Measurements from ENCODE around the gene PIK3C2G.

PIK3C2G gene

DNA sequence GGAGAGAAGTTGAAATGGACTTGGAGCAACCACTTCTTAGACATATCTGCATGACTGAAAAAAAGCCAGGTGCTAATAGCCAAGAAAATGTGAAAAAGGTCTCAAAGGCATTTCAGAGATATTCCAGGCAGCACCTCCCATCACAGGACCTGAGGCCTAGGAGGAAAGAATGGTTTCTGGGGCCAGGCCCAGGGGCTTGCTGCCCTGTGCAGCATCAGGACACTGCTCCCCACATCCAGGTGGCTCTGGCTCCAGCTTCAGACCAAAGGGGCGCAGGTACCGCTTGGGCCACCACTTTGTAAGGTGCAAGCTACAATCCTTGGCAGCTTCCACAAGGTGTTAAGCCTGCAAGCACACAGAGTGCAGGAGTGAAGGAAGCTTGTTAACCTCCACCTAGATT lies 114.3 kb downstream of the PIK3C2G start:
- H3K4me3 ChIP-seq (ENCODE audit: low read length in 2 of 2): no peak overlapping the region
- no peaks in the 10 kb centered on the region for H3K4me1 ChIP-seq (ENCODE audit: control insufficient read depth, insufficient read depth, low read length)
- H3K9me3 ChIP-seq (ENCODE audit: control insufficient read depth in 2 of 2, low read length in 2 of 2): peaks cover 0 to 4% of the 10 kb centered on the region in 2 donors
- no peak overlapping the region for H3K9ac ChIP-seq (ENCODE audit: low read length in 2 of 2)
- no peak overlapping the region for H3K27ac ChIP-seq (ENCODE audit: low read length)
- no peaks in the 10 kb centered on the region for H3K36me3 ChIP-seq (ENCODE audit: control insufficient read depth in 2 of 2, insufficient read depth in 2 of 2, low read length in 2 of 2)
- H3K27me3 ChIP-seq (ENCODE audit: control insufficient read depth in 1 of 2, insufficient read depth in 2 of 2, low read length in 2 of 2): no peaks in the 10 kb centered on the region

DNA sequence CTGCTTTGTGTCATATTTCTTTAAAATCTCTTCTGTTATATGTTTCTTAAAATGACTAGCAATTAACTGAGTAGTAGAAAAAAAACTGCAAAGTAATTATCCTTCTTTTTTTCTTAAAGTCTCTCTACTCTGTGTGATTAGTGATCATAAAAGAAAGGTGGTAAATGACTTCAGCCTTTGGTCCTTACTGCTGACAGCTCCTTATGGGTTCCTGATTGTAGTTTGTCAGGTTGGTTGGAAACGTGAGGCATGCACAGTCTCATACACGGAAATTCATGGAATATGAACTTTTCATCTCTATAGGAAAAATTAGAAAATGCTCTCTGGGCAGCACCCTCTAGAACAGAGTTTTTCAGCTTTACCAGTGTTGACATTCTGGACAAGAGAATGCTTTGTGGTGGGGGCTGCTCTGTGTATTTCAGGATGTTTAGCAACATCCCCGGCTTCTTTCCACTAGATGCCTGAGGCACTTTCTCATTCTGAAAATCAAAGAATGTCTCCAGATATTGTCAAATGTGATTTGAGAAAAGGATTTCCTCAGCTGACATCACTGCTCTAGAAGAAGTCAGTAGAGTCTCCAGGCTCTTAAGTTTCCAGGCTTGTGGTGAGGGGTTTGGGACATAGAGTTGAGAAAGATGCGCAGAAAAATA lies 121.0 kb downstream of the PIK3C2G start:
- no peaks in the 10 kb centered on the region for H3K4me1 ChIP-seq (ENCODE audit: control insufficient read depth, insufficient read depth, low read length)
- no peak overlapping the region for H3K4me3 ChIP-seq (ENCODE audit: low read length in 2 of 2)
- H3K27me3 ChIP-seq (ENCODE audit: control insufficient read depth in 1 of 2, insufficient read depth in 2 of 2, low read length in 2 of 2): no peaks in the 10 kb centered on the region
- no peak overlapping the region for H3K27ac ChIP-seq (ENCODE audit: low read length)
- H3K9ac ChIP-seq (ENCODE audit: low read length in 2 of 2): no peak overlapping the region
- no peaks in the 10 kb centered on the region for H3K36me3 ChIP-seq (ENCODE audit: control insufficient read depth in 2 of 2, insufficient read depth in 2 of 2, low read length in 2 of 2)
- no peaks in the 10 kb centered on the region for H3K9me3 ChIP-seq (ENCODE audit: control insufficient read depth in 2 of 2, low read length in 2 of 2)

DNA sequence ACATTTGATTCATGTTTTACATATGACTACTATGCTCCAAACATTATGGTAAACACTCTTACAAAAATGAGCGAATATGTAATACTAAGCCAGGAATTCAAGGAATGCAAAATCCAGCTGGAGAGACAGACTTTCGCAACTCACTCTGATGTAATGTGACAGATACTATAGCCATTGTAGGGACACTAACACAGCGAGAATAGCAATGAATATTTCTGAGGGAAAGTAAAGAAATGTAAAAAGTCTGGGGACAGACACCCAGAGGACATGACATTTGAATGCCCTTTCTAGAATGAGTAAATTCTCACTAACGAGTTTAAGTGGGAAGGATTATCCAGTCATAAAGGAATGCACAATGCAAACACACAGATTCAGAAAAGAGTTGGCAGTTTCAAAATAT lies 121.9 kb downstream of the PIK3C2G start:
- no peak overlapping the region for H3K4me3 ChIP-seq (ENCODE audit: low read length in 2 of 2)
- no peaks in the 10 kb centered on the region for H3K4me1 ChIP-seq (ENCODE audit: control insufficient read depth, insufficient read depth, low read length)
- H3K9me3 ChIP-seq (ENCODE audit: control insufficient read depth in 2 of 2, low read length in 2 of 2): no peaks in the 10 kb centered on the region
- no peaks in the 10 kb centered on the region for H3K27me3 ChIP-seq (ENCODE audit: control insufficient read depth in 1 of 2, insufficient read depth in 2 of 2, low read length in 2 of 2)
- no peaks in the 10 kb centered on the region for H3K36me3 ChIP-seq (ENCODE audit: control insufficient read depth in 2 of 2, insufficient read depth in 2 of 2, low read length in 2 of 2)
- no peak overlapping the region for H3K27ac ChIP-seq (ENCODE audit: low read length)
- H3K9ac ChIP-seq (ENCODE audit: low read length in 2 of 2): no peak overlapping the region

DNA sequence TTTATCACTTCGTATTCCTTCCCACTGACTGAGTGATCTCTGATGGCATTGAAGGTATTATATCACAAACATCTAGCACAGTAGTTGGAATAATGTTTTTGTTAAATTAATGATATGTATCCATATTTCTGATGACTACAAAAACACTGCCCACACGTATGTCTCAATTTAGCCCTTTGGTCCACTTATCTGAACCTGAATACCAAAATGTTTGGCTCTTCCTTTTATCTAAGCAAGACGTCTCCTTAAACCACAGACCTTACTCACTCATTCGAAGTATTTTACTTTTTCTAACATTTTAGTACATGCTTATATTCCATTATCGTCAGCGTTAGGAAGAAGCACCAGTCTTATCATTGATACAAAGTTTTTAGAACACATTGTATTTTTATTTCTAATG lies 126.4 kb downstream of the PIK3C2G start:
- Histone ChIP-seq H3K9me3 (ENCODE audit: control insufficient read depth in 2 of 2, low read length in 2 of 2) (no peaks in the 10 kb centered on the region), H3K36me3 (ENCODE audit: control insufficient read depth in 2 of 2, insufficient read depth in 2 of 2, low read length in 2 of 2) (no peaks in the 10 kb centered on the region), H3K4me3 (ENCODE audit: low read length in 2 of 2) (no peak overlapping the region), H3K27me3 (ENCODE audit: control insufficient read depth in 1 of 2, insufficient read depth in 2 of 2, low read length in 2 of 2) (no peaks in the 10 kb centered on the region), H3K27ac (ENCODE audit: low read length) (no peak overlapping the region), H3K4me1 (ENCODE audit: control insufficient read depth, insufficient read depth, low read length) (no peaks in the 10 kb centered on the region), H3K9ac (ENCODE audit: low read length in 2 of 2) (no peak overlapping the region)

DNA sequence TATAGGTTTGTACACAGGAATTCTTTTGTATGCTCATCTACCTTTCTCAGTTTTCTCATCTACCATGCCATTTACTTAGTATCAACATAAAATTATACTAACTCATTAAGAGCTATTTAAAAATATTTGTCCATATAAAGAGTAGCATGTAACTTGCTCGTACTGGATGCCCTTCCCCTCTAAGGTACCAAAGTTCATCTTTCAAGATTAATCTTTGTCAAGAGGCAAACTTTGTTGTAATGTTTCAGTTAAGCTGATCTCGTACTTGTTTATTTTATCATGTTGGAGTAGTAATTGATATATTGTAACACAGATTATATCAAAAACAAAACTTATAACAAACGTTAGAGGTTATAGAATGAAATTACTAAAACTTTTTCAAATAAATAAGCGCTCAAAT lies 128.5 kb downstream of the PIK3C2G start:
- Histone ChIP-seq H3K9ac (ENCODE audit: low read length in 2 of 2) (no peak overlapping the region), H3K9me3 (ENCODE audit: control insufficient read depth in 2 of 2, low read length in 2 of 2) (no peaks in the 10 kb centered on the region), H3K4me1 (ENCODE audit: control insufficient read depth, insufficient read depth, low read length) (no peaks in the 10 kb centered on the region), H3K4me3 (ENCODE audit: low read length in 2 of 2) (no peak overlapping the region), H3K27me3 (ENCODE audit: control insufficient read depth in 1 of 2, insufficient read depth in 2 of 2, low read length in 2 of 2) (no peaks in the 10 kb centered on the region), H3K27ac (ENCODE audit: low read length) (no peak overlapping the region), H3K36me3 (ENCODE audit: control insufficient read depth in 2 of 2, insufficient read depth in 2 of 2, low read length in 2 of 2) (no peaks in the 10 kb centered on the region)

DNA sequence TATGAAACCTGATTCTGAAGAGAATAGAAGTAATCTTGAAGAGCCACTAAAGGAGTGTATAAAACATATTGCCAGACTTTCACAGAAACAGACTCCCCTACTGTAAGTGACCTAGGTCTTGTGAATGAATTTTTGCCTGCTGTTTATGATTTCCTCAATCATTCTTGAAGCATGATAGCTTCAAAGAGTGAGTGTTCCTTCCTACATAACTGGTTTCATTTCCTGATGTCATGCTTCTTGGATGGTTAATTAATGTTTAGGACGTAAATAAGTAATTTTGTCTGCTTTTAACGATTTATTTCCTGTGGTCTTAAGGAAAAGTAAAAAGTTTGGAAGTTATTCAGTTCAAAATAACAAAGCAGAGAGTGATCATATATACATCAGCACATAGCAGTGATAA lies 129.8 kb downstream of the PIK3C2G start:
- Histone ChIP-seq H3K27ac (ENCODE audit: low read length) (no peak overlapping the region), H3K4me1 (ENCODE audit: control insufficient read depth, insufficient read depth, low read length) (no peaks in the 10 kb centered on the region), H3K4me3 (ENCODE audit: low read length in 2 of 2) (no peak overlapping the region), H3K9ac (ENCODE audit: low read length in 2 of 2) (no peak overlapping the region), H3K9me3 (ENCODE audit: control insufficient read depth in 2 of 2, low read length in 2 of 2) (no peaks in the 10 kb centered on the region), H3K27me3 (ENCODE audit: control insufficient read depth in 1 of 2, insufficient read depth in 2 of 2, low read length in 2 of 2) (no peaks in the 10 kb centered on the region), H3K36me3 (ENCODE audit: control insufficient read depth in 2 of 2, insufficient read depth in 2 of 2, low read length in 2 of 2) (no peaks in the 10 kb centered on the region)

DNA sequence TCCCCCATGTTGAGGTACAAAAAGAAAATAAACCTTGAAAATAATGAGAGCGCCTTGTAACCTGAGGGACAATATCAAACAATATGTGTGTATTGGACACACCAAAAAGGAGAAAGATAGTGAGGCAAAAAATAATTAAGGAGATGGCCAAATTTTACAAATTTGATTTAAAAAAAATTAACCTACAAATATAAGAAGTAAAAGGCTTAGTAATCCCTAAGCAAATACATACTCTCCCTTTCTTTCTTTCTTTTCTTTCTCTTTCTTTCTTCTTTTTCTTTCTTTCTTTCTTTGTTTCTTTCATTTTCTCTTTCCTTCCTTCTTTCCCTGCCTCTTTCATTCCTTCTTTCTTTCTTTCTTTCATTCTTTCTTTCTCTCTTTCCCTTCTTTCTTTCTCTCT lies 133.4 kb downstream of the PIK3C2G start:
- no peaks in the 10 kb centered on the region for H3K4me1 ChIP-seq (ENCODE audit: control insufficient read depth, insufficient read depth, low read length)
- H3K4me3 ChIP-seq (ENCODE audit: low read length in 2 of 2): no peak overlapping the region
- no peaks in the 10 kb centered on the region for H3K36me3 ChIP-seq (ENCODE audit: control insufficient read depth in 2 of 2, insufficient read depth in 2 of 2, low read length in 2 of 2)
- no peaks in the 10 kb centered on the region for H3K27me3 ChIP-seq (ENCODE audit: control insufficient read depth in 1 of 2, insufficient read depth in 2 of 2, low read length in 2 of 2)
- no peaks in the 10 kb centered on the region for H3K9me3 ChIP-seq (ENCODE audit: control insufficient read depth in 2 of 2, low read length in 2 of 2)
- no peak overlapping the region for H3K27ac ChIP-seq (ENCODE audit: low read length)
- no peak overlapping the region for H3K9ac ChIP-seq (ENCODE audit: low read length in 2 of 2)

DNA sequence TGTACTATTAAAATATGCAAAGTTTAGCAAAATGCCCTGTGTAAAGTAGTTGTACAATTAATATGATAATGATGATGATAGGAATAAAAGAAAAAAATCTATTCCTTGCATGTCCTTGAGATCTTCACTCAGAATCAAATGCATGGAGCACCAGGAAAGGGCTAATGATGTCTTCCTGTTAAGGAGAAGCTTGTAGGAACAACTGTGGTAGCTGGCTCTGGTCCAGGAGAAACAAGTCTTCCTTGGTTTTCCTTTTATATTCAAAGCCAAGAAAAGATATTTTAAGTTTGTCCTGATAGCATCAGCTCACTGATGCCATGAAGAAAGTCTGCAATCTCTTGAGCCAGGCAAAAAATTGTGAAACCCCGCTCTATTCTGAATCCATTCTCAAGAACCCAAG lies 138.9 kb downstream of the PIK3C2G start:
- H3K36me3 ChIP-seq (ENCODE audit: control insufficient read depth in 2 of 2, insufficient read depth in 2 of 2, low read length in 2 of 2): no peaks in the 10 kb centered on the region
- no peaks in the 10 kb centered on the region for H3K9me3 ChIP-seq (ENCODE audit: control insufficient read depth in 2 of 2, low read length in 2 of 2)
- H3K27ac ChIP-seq (ENCODE audit: low read length): no peak overlapping the region
- H3K9ac ChIP-seq (ENCODE audit: low read length in 2 of 2): no peak overlapping the region
- H3K4me1 ChIP-seq (ENCODE audit: control insufficient read depth, insufficient read depth, low read length): peaks cover 3% of the 10 kb centered on the region
- no peak overlapping the region for H3K4me3 ChIP-seq (ENCODE audit: low read length in 2 of 2)
- no peaks in the 10 kb centered on the region for H3K27me3 ChIP-seq (ENCODE audit: control insufficient read depth in 1 of 2, insufficient read depth in 2 of 2, low read length in 2 of 2)

DNA sequence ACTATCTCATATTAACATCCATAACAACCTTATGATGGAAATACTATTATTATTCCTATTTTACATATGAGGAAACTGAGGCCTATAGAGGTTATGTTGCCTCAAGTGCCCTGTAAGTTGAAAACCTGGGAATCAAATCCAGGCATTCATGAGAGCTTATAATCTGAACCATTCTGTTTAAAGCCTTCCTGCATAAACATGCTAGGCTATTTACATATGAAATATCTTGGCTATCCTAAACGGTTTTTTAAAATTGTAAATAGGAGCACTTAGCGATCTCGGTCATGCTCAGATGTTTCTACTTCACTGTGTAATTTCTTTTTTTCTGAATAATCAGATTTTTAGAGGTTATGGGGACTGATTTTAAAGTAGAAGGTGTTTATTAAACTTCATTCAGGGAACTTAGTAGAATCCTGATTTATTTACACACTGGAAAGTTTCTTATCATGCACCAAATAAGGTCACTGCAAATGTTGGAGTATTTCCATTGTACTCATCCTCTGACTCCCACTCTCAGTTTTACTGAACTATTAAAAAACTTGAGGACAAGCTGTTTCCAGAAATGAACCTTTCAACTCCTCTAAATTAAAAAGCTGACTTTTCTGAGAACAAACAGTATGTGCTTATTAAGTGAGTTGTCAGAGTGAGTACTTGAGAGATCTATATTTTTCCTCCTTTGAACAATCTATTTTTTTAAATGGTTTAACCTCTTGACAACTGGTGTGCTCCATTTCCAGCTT lies 141.7 kb downstream of the PIK3C2G start:
- Histone ChIP-seq H3K36me3 (ENCODE audit: control insufficient read depth in 2 of 2, insufficient read depth in 2 of 2, low read length in 2 of 2) (no peaks in the 10 kb centered on the region), H3K4me3 (ENCODE audit: low read length in 2 of 2) (no peak overlapping the region), H3K27ac (ENCODE audit: low read length) (no peak overlapping the region), H3K9ac (ENCODE audit: low read length in 2 of 2) (no peak overlapping the region), H3K9me3 (ENCODE audit: control insufficient read depth in 2 of 2, low read length in 2 of 2) (no peaks in the 10 kb centered on the region), H3K4me1 (ENCODE audit: control insufficient read depth, insufficient read depth, low read length) (peaks cover 3% of the 10 kb centered on the region), H3K27me3 (ENCODE audit: control insufficient read depth in 1 of 2, insufficient read depth in 2 of 2, low read length in 2 of 2) (no peaks in the 10 kb centered on the region)

DNA sequence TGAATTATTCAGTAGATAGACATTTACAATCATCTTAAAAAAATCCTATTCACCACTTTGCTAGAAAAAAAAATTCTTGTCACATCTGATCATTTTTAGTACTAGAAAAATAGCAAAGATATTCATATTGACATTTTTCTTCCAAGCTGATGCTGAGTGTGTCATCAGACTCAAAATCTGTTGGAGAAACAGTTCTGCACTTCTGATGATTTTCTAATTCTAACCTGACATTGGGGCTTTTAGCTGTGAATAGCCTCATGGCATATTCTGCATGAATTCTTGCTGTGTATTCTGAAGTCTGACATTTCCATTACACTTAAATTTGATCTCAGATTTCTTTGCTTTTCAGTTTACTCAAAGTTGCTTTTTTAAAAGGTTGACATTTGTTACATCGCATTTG lies 150.1 kb downstream of the PIK3C2G start:
- Histone ChIP-seq H3K9me3 (ENCODE audit: control insufficient read depth in 2 of 2, low read length in 2 of 2) (no peaks in the 10 kb centered on the region), H3K4me1 (ENCODE audit: control insufficient read depth, insufficient read depth, low read length) (no peaks in the 10 kb centered on the region), H3K9ac (ENCODE audit: low read length in 2 of 2) (no peak overlapping the region), H3K36me3 (ENCODE audit: control insufficient read depth in 2 of 2, insufficient read depth in 2 of 2, low read length in 2 of 2) (no peaks in the 10 kb centered on the region), H3K27me3 (ENCODE audit: control insufficient read depth in 1 of 2, insufficient read depth in 2 of 2, low read length in 2 of 2) (no peaks in the 10 kb centered on the region), H3K27ac (ENCODE audit: low read length) (no peak overlapping the region), H3K4me3 (ENCODE audit: low read length in 2 of 2) (no peak overlapping the region)

DNA sequence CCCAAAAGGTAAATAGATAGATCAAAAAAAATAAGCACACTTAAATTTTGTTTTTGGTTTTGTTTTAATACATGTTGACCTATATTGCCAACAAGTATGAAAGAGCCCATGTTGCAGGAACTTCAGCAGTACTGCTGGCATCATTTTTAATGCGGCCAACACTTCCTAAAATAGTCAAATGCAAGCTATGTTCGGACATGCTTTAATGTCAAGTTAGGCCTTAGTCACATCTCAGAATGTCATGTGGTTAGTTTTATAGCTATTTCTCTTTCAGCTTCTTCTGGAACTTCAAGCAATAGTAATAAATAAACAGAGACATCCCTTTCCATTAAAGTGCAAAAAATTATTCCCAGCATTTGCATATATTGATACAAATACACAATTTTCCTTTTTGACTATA lies 153.4 kb downstream of the PIK3C2G start:
- no peaks in the 10 kb centered on the region for H3K4me1 ChIP-seq (ENCODE audit: control insufficient read depth, insufficient read depth, low read length)
- no peaks in the 10 kb centered on the region for H3K36me3 ChIP-seq (ENCODE audit: control insufficient read depth in 2 of 2, insufficient read depth in 2 of 2, low read length in 2 of 2)
- no peak overlapping the region for H3K4me3 ChIP-seq (ENCODE audit: low read length in 2 of 2)
- H3K27me3 ChIP-seq (ENCODE audit: control insufficient read depth in 1 of 2, insufficient read depth in 2 of 2, low read length in 2 of 2): no peaks in the 10 kb centered on the region
- no peaks in the 10 kb centered on the region for H3K9me3 ChIP-seq (ENCODE audit: control insufficient read depth in 2 of 2, low read length in 2 of 2)
- H3K27ac ChIP-seq (ENCODE audit: low read length): no peak overlapping the region
- H3K9ac ChIP-seq (ENCODE audit: low read length in 2 of 2): no peak overlapping the region
